Cardiac fibroblast (primary cell): ENCODE results near the gene SFT2D1.

Experiments
- DNase-seq, 2 donors: peaks; one replicate each; pipeline versions ENCODE4 v3.0.0 to v3.0.0-alpha.2; 2010; ENCODE audit warnings: low read depth in 2 of 2
- H3K4me3 ChIP-seq, 2 donors: replicated peaks in 1 of 2; 1 replicate in 1 of 2; 2 replicates in 1 of 2; pipeline ENCODE4 v1.5.1; 2011; ENCODE audit warnings: low read depth in 2 of 2, low read length in 2 of 2, mild to moderate bottlenecking in 2 of 2, moderate library complexity in 1 of 2
- CTCF ChIP-seq: IDR thresholded peaks from one replicate; pipeline ENCODE4 v1.5.1; 2011; ENCODE audit warnings: low read depth, mild to moderate bottlenecking, low read length, inconsistent platforms

SFT2D1 gene

DNA sequence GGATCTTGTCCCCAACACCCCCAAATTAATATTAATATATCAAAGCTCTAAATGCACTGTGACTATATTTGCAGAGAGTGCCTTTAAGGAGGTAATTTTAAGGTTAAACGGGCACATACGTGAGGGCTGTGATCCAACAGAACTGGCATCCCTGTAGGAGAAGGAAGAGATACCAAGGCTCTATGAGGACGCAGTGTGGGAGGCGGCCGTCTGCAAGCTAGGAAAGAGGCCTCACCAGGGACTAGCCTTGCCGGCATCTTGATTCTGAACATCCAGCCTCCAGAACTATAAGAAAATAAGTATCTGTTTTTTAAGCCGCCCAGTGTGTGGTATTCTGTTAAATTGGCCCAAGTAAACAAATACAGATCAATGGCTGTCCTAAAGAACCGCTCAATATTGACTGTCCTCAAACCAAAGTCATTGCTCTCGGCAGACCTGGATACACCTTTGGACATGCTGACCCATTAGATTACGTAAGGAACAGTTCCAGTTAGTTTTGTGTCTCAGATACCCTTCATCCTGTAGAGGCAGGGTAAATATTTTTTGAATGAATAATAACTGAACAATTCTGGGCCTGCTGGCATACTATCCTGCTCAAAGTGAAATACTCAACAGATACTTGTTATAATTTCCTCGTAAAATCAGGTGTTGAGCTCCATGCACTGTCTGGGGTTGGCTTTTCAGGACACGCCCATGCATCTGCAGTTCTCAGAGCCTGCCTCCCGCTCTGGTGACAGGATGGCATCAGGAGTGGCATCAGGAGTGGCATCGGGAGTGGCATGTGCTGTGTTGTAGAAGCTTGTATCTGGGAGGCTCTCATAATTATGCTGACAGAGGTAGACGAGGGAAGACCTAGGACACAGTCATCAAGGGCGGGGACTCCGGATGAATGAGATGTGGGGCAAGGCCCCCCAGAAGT lies 40.5 kb downstream of the SFT2D1 start:
- no peak for TF ChIP-seq CTCF
- no peak overlapping the region for H3K4me3 ChIP-seq
- no peak for DNase-seq

GRCh38 chr6:166300357-166300987 lies 41.9 kb downstream of the SFT2D1 start:
- H3K4me3 ChIP-seq = no peak overlapping the region
- TF ChIP-seq CTCF = no peak

DNA sequence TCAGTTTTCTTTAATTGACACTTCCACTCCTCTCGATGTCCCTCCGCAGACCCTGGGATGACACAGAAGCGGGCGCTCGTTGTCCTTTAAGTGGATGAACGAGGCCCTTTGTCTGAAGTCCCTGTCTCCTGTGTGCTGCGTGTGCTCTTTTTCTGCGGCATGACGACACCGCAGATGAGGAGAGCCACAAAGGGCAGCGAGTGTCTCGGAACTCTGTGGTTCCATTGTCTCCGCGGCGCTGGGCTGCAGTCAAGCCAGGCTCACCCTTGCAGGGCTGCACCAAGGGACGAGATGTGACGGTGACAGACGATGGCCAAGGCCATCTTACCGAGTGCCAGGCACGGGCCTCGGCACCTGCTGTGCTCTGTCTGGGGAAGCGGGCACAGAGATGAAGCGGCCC lies 44.7 kb downstream of the SFT2D1 start:
- TF ChIP-seq CTCF = no peak
- no peak for DNase-seq
- no peak overlapping the region for H3K4me3 ChIP-seq

More at GRCh38 chr6:166300357-166300987, 41.9 kb downstream of the SFT2D1 start:
- DNase-seq = no peak

GRCh38 chr6:166296035-166296883 lies 46.1 kb downstream of the SFT2D1 start:
- no peak for TF ChIP-seq CTCF
- H3K4me3 ChIP-seq = no peak overlapping the region
- DNase-seq = no peak

- H3K4me3 ChIP-seq = no peak overlapping the region
- no peak for TF ChIP-seq CTCF
Measured at GRCh38 chr6:166293731-166294584, 48.4 kb downstream of the SFT2D1 start.

More at GRCh38 chr6:166293731-166294584, 48.4 kb downstream of the SFT2D1 start:
- no peak for DNase-seq
